ENCODE results near the gene RAB11FIP4. TPM values are rescaled to one million over a fixed set of nuclear protein-coding genes. Genes with fewer than 3 reads are reported as not detected.

The RAB11FIP4 gene
- total RNA-seq, 1 donor = 0.72 TPM

DNA sequence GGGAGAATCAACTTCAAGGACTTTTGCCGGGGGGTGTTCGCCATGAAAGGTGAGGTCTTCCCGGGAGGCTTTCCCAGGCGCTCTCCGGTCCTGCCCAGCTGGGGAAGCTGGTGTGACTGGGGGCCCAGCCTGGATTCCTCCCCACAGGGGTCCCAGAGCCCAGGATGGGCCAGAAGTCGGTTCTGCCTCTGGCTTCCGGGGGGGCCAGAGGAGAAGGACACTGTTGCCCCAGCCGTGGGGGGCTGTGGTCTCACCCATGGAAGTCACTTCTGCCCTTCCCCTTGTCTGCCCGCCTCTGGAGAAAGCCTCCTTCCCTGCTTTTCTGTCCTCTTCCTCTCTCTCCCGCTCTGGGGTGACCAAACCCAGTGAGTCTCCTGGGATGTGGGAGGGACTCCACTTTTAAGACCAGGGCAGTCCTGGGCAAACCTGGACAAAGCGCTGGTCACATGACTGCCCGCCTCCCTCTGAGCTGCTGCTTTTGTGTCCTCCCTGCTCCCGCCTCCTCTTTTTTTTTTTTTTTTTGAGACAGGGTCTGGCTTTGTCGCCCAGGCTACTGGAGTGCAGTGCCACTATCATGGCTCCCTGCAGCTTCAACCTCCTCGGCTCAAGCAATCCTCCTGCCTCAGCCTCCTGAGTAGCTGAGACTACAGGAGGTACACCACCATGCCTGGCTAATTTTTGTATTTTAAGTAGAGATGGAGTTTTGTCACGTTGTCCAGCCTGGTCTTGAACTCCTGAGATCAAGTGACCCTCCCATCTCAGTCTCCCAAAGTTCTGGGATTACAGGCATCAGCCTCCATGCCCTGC is 40.6 kb downstream of the RAB11FIP4 start:
- Histone ChIP-seq H3K4me2 (ENCODE audit: insufficient read depth, low read length) (no peak overlapping the region), H3K4me1 (ENCODE audit: insufficient read depth, low read length) (no peaks in the 10 kb centered on the region), H3K27ac (ENCODE audit: low read depth, low read length) (no peak overlapping the region), H3K4me3 (ENCODE audit: insufficient read depth, low read length) (no peak overlapping the region), H3K79me2 (ENCODE audit: insufficient read depth, low read length) (no peaks in the 10 kb centered on the region), H3K27me3 (ENCODE audit: insufficient read depth, low read length) (peaks cover 44% of the 10 kb centered on the region), H2AFZ (ENCODE audit: low read length) (no peak overlapping the region), H3K9me3 (ENCODE audit: low read depth, low read length) (no peaks in the 10 kb centered on the region), H4K20me1 (ENCODE audit: insufficient read depth, low read length) (no peaks in the 10 kb centered on the region), H3K36me3 (ENCODE audit: insufficient read depth, low read length) (no peaks in the 10 kb centered on the region)
- TF ChIP-seq, protein P1, sequence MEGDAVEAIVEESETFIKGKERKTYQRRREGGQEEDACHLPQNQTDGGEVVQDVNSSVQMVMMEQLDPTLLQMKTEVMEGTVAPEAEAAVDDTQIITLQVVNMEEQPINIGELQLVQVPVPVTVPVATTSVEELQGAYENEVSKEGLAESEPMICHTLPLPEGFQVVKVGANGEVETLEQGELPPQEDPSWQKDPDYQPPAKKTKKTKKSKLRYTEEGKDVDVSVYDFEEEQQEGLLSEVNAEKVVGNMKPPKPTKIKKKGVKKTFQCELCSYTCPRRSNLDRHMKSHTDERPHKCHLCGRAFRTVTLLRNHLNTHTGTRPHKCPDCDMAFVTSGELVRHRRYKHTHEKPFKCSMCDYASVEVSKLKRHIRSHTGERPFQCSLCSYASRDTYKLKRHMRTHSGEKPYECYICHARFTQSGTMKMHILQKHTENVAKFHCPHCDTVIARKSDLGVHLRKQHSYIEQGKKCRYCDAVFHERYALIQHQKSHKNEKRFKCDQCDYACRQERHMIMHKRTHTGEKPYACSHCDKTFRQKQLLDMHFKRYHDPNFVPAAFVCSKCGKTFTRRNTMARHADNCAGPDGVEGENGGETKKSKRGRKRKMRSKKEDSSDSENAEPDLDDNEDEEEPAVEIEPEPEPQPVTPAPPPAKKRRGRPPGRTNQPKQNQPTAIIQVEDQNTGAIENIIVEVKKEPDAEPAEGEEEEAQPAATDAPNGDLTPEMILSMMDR (IDR thresholded peaks at IDR 0.05; ENCODE audit: extremely low read depth, low read depth, low read length) = no peak
- DNase-seq (ENCODE audit: insufficient read length, low spot score, missing footprints) = peak; percentile 62

DNA sequence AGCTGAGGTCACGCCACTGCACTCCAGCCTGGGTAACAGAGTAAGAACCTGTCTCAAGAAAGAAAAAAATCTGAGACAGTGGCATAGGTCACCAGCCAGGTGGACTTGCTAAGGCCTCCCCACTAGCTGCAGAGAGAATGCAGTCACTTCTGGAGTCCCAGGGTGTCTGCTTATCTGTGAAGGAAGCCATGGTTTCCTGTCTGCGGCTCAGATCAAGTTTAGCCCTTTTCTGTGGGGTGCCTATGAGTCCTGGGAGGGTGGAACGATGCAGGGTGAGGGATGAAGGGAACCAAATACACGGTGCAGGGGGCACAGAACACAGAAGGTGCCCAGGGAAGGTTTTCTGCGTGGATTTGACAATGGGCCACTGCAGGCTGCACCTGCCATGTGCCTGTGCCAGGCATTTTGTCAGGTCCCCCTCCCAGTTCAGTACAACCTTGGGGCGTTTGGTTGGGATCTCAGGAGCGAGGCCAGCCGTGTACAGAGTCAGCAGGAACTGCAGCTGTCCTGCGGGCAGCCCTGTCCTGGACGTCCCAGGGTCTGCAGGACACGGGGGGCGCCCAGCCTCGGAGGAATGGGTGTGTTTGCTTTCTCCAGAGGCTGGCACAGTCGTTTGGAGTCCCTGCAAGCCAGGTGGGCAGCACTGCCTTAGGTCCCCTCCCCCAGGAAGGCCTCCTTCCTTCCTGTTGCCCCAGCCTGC is 41.8 kb downstream of the RAB11FIP4 start:
- no peaks in the 10 kb centered on the region for H3K9me3 ChIP-seq (ENCODE audit: low read depth, low read length)
- peak; percentile 83 for DNase-seq (ENCODE audit: insufficient read length, low spot score, missing footprints)
- H2AFZ ChIP-seq (ENCODE audit: low read length) = no peak overlapping the region
- no peaks in the 10 kb centered on the region for H3K36me3 ChIP-seq (ENCODE audit: insufficient read depth, low read length)
- H3K79me2 ChIP-seq (ENCODE audit: insufficient read depth, low read length) = no peaks in the 10 kb centered on the region
- H3K27me3 ChIP-seq (ENCODE audit: insufficient read depth, low read length) = peaks cover 34% of the 10 kb centered on the region
- no peak overlapping the region for H3K4me2 ChIP-seq (ENCODE audit: insufficient read depth, low read length)
- no peaks in the 10 kb centered on the region for H4K20me1 ChIP-seq (ENCODE audit: insufficient read depth, low read length)
- TF ChIP-seq, protein P1 (IDR thresholded peaks at IDR 0.05; ENCODE audit: extremely low read depth, low read depth, low read length) = no peak
- H3K27ac ChIP-seq (ENCODE audit: low read depth, low read length) = no peak overlapping the region
- H3K4me3 ChIP-seq (ENCODE audit: insufficient read depth, low read length) = no peak overlapping the region
- H3K4me1 ChIP-seq (ENCODE audit: insufficient read depth, low read length) = peaks cover 3% of the 10 kb centered on the region

DNA sequence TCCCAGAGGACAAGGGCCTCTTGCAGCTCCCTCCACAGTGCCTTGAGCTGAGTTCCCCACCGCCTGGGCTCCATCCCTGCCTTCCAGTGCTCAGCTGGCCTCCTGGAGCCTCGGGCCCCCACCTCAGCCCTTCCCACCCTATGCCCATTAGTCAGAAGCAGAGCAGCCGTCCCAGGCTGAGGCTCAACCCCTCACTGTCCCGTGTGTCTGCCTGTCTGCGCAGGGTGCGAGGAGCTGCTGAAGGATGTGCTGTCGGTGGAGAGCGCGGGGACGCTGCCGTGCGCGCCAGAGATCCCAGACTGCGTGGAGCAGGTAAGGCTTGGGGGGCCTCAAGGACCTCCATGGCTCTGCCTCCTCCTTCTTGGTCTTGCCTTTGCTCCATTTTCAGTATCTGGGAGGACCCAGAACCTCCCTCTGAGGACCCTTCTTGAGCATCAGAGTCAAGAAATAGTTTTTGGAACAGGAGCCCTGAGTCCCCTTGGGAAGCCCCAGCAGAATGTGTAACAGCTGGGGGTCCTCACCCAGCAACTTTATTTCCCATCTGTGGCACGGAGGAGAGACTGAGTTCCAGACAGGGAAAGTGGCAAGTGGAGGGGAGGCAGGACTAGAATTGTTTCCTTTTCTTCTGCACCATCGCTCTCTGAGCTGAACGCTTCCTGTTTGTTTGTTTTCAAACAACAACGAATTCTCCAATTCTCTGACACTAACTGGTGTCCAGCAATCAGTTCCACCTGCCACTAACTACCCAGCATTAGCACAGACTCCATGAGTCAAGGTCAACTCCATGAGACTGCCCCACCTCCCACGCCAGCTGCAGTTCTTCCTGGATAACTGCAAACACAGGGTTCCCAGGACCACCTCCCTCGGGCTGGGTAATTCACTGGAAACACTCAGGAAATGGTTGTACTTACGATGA is 42.6 kb downstream of the RAB11FIP4 start:
- TF ChIP-seq, protein P1 (IDR thresholded peaks at IDR 0.05; ENCODE audit: extremely low read depth, low read depth, low read length) = no peak
- no peak overlapping the region for H3K4me2 ChIP-seq (ENCODE audit: insufficient read depth, low read length)
- H2AFZ ChIP-seq (ENCODE audit: low read length) = no peak overlapping the region
- no peak overlapping the region for H3K27ac ChIP-seq (ENCODE audit: low read depth, low read length)
- no peaks in the 10 kb centered on the region for H3K36me3 ChIP-seq (ENCODE audit: insufficient read depth, low read length)
- peak; percentile 37 for DNase-seq (ENCODE audit: insufficient read length, low spot score, missing footprints)
- H3K4me1 ChIP-seq (ENCODE audit: insufficient read depth, low read length) = peaks cover 3% of the 10 kb centered on the region
- H3K9me3 ChIP-seq (ENCODE audit: low read depth, low read length) = no peaks in the 10 kb centered on the region
- no peaks in the 10 kb centered on the region for H3K79me2 ChIP-seq (ENCODE audit: insufficient read depth, low read length)
- H4K20me1 ChIP-seq (ENCODE audit: insufficient read depth, low read length) = no peaks in the 10 kb centered on the region
- H3K27me3 ChIP-seq (ENCODE audit: insufficient read depth, low read length) = peaks cover 33% of the 10 kb centered on the region
- H3K4me3 ChIP-seq (ENCODE audit: insufficient read depth, low read length) = no peak overlapping the region

Data from osteoblast (primary cell).